Left ventricle myocardium inferior (tissue), 1 donor: ENCODE results near the gene CTTNBP2NL. TPM values are rescaled to one million over a fixed set of nuclear protein-coding genes. Genes with fewer than 3 reads are reported as not detected.
A peak's percentile ranks its signal among the peaks of the same experiment; 100 is the strongest.
"Not testable (repeated sequence)": the region's sequence is repeated elsewhere in the genome, so short reads cannot be mapped to it uniquely, and the experiment has no call there.

Source experiments
- DNase-seq: peaks from one replicate; pipeline ENCODE4 v3.0.0-alpha.2; 2020
- H3K27ac ChIP-seq: fragments of 200-600 bp; replicated peaks from 2 replicates; pipeline ENCODE4 v1.8.0; 2021
- H3K27me3 ChIP-seq: fragments of 200-600 bp; 2 replicates; pipeline ENCODE4 v1.8.0; 2021; ENCODE audit warnings: low read depth
- H3K36me3 ChIP-seq: fragments of 200-600 bp; 2 replicates; pipeline ENCODE4 v1.8.0; 2021
- H3K4me1 ChIP-seq: fragments of 200-600 bp; 2 replicates; pipeline ENCODE4 v1.8.0; 2021
- H3K4me3 ChIP-seq: fragments of 200-600 bp; 2 replicates; pipeline ENCODE4 v1.8.0; 2021; ENCODE audit warnings: mild to moderate bottlenecking, moderate library complexity
- H3K9me3 ChIP-seq: fragments of 200-600 bp; replicated peaks from 2 replicates; pipeline ENCODE4 v1.8.0; 2021
- CTCF ChIP-seq: fragments of 200-600 bp; IDR thresholded peaks from 2 replicates; pipeline ENCODE4 v1.8.0; 2021; ENCODE audit warnings: antibody characterized with exemption, mild to moderate bottlenecking, borderline replicate concordance
- intact Hi-C: fragments of 100-400 bp; cut with micrococcal nuclease; formaldehyde crosslinking; loops from one replicate; pipeline ENCODE4 v1.11.0; 2022
- total RNA-seq: library from RNA; stranded (reverse); fragmentation: NEBNext Ultra II Directional; extraction: Animal tissue kit (Norgen Biotek cat#: 25700); gene quantifications from one replicate; pipeline ENCODE4 v1.2.1, GENCODE V29; 2021
- donor health status: DM: no; HTN: yes; CAD: no; lungs with severe emphysema.

Gene CTTNBP2NL
- total RNA-seq, 1 donor from 2014 or later: 14.3 TPM

GRCh38 chr1:112461200-112461871 lies 65.3 kb downstream of the CTTNBP2NL start:
- Histone ChIP-seq H3K4me1 (peaks cover 35% of the 10 kb centered on the region), H3K27me3 (no peaks in the 10 kb centered on the region), H3K27ac (peak overlapping the region; percentile 41), H3K4me3 (no peak overlapping the region), H3K36me3 (peaks cover 17% of the 10 kb centered on the region), H3K9me3 (no peaks in the 10 kb centered on the region)
- no peak for DNase-seq
- TF ChIP-seq CTCF: no peak
- intact Hi-C loops: no loop called here

DNA sequence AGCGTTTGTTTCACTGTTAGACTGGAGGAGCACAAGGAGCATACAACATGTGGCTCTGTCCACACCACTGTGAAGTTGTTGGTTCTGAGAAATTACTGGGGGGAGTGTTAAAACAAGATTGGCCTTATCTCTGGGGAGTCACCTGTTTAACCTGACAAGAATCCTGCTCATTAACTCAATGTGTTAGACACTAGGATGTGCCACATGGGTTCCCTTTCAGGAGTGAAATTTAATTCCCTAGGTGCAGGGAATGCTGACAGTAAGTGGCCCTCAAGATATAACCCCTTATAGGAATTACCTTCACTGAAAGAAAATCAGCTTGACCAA lies 66.9 kb downstream of the CTTNBP2NL start:
- Histone ChIP-seq H3K9me3 (no peaks in the 10 kb centered on the region), H3K4me1 (peaks cover 43% of the 10 kb centered on the region), H3K27ac (peak overlapping the region; percentile 41), H3K4me3 (no peak overlapping the region), H3K36me3 (peaks cover under 1% of the 10 kb centered on the region), H3K27me3 (no peaks in the 10 kb centered on the region)
- no peak for DNase-seq
- no peak for TF ChIP-seq CTCF
- intact Hi-C loops: no loop called here

DNA sequence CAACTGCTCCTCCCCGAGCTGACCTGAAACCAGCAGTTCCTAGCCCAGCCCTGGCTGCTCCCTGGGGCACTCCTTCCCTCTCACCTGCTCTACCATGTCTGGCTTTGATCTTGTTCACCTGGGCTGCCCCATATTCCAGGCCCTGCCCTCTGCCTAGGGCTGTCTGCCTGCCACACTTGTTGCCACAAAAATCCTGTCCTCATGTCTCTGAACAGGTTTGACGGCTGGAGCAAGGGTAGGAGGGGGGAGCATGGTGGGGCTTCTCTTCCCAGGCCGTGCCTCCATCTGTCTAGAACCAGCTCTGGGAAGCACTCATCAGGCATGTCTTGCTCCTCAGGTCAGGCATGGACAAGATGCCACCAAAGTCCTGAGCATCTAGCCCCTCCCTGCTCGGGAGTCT lies 68.5 kb downstream of the CTTNBP2NL start:
- intact Hi-C loops: no loop called here
- no peak for TF ChIP-seq CTCF
- H3K27me3 ChIP-seq: no peaks in the 10 kb centered on the region
- H3K36me3 ChIP-seq: no peaks in the 10 kb centered on the region
- H3K9me3 ChIP-seq: no peaks in the 10 kb centered on the region
- peaks cover 35% of the 10 kb centered on the region for H3K4me1 ChIP-seq
- no peak for DNase-seq
- no peak overlapping the region for H3K4me3 ChIP-seq
- H3K27ac ChIP-seq: peak overlapping the region; percentile 81

GRCh38 chr1:112465122-112465521 lies 69.1 kb downstream of the CTTNBP2NL start:
- no peak for TF ChIP-seq CTCF
- Histone ChIP-seq H3K4me3 (no peak overlapping the region), H3K27me3 (no peaks in the 10 kb centered on the region), H3K36me3 (no peaks in the 10 kb centered on the region), H3K9me3 (no peaks in the 10 kb centered on the region), H3K27ac (peak overlapping the region; percentile 81), H3K4me1 (peaks cover 35% of the 10 kb centered on the region)
- DNase-seq: no peak
- intact Hi-C loops: loop anchor here (5.0 kb wide), 1 partner anchor 73 kb away; no protein-coding TSS in a partner anchor

DNA sequence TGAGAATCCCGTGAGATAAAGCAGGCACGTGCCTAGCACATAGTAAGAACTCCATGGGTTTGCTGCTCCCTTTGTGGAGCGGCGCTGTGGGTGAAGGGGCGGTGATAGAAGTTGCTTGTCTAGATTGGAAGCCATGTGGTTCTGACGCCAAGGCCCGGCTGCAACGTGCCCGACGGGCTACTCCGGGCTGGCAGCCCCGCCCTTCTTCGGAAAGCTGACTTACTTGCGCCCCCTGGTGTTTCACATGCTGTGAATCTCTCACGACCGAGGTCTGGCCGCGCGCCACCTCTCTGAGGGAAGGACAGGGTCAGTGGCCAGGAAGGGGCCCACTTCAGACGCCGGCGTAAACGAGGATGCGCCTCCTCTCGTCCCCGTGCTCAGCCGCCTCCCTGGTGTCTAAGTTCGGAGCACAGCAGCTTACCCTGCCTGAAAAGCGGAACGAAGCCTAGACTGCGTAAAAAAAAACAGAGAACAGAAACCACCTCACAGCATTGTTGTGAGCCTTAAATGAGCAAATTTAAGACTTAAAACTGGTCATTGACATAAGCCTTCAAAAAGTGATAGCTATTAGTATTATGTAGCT lies 70.2 kb downstream of the CTTNBP2NL start:
- Histone ChIP-seq H3K36me3 (no peaks in the 10 kb centered on the region), H3K27me3 (no peaks in the 10 kb centered on the region), H3K9me3 (no peaks in the 10 kb centered on the region), H3K27ac (peak overlapping the region; percentile 81), H3K4me1 (peaks cover 32% of the 10 kb centered on the region), H3K4me3 (peak overlapping the region; percentile 61)
- intact Hi-C loops: loop anchor here (5.0 kb wide), 1 partner anchor 74 kb away; no protein-coding TSS in a partner anchor
- DNase-seq: peak; percentile 95
- peak; percentile 91 for TF ChIP-seq CTCF

GRCh38 chr1:112470324-112470723 lies 74.3 kb downstream of the CTTNBP2NL start:
- H3K4me3 ChIP-seq, H3K27me3 ChIP-seq, DNase-seq, intact Hi-C loops, H3K36me3 ChIP-seq, H3K27ac ChIP-seq, H3K9me3 ChIP-seq: not testable (repeated sequence)
- peaks cover 15% of the 10 kb centered on the region for H3K4me1 ChIP-seq
